GM18867 (cell line): ENCODE measurements around the gene APOBEC3H.

Source experiments
- ATAC-seq: cut with Tn5 transposase; IDR thresholded peaks from one replicate; pipeline ENCODE4 v1.9.1; 2021; ENCODE audit warnings: mild to moderate bottlenecking, moderate library complexity; ENCODE audit not compliant: unreplicated experiment

Gene APOBEC3H

DNA sequence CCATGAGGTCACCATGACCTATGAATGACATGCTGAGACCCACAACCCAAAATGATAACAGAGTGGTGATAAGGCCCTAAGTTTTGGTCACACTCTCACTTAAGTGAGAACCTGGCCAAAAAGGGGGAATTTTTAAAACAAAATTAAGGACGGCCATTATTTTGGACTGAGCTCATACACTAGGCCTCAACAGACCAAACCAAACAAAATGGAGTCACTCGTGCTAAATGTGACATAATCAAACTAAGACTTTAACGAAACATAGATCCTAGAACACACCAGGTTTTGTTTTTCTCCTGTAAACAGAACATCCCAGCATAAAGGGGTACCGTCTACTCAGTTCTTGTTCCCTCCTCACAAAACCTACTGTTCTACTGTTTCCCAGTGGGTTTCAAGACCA is 11.4 kb downstream of the APOBEC3H start:
- no peak for ATAC-seq

DNA sequence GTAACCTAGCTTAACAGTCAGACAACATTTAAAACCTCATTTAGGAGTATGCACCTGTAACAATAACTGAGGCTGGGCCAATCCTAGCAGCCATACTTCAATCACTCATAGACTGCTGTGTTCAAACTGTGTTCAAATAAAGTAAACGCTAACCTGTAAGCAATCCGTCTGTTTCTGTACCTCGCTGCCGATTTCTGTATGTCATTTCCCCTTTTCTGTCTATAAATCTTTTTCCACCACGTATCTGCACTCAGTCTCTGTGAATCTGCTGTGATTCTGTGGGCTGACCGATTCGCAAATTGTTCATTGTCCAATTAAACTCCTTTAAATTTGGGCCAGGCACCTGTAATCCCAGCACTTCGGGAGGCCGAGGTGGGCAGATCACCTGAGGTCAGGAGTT is 12.3 kb downstream of the APOBEC3H start:
- ATAC-seq: no peak

DNA sequence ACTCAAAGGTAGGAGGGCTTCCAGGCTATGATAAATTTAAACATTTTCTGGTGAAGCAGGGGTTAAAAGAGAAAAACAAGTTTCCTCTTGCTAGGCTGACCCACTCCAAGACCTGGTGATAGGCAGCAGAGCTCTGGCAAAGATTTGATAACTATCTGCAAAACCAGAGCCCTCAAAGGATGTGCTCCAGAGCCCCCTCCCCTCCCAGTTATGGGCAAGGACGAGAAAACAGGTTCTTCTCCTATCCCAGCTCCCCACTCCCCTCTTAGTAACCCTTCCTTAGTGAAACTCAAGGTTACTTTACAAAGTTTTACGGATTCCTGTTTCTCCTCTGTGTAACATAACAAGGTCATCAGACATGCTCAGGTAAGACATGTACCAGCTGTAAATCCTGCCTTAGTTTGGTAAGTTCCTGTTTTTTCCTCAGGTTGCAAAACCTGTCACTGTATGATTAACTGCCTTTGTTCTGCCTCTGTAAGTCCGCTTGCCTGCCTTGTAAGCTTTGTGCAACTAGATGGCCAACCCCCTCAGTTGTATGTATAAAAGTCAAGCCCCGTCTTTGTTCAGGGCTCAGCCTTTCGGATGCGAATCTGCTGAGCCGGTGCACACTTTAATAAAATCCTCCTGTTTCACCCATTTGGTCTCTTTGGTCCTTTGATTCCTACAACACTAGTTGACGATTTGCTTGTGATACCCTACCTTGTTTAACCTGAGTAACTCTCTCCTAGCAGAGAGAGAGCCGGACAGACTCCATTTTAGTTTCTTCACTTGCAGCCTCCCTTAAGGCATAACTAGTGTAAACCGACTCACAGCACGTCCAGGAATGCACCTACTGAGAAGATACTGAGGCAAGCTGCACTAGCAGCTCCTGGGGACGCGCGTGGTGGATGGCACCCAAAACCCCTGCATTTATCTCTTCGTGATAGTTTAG is 13.9 kb downstream of the APOBEC3H start:
- ATAC-seq: no peak

DNA sequence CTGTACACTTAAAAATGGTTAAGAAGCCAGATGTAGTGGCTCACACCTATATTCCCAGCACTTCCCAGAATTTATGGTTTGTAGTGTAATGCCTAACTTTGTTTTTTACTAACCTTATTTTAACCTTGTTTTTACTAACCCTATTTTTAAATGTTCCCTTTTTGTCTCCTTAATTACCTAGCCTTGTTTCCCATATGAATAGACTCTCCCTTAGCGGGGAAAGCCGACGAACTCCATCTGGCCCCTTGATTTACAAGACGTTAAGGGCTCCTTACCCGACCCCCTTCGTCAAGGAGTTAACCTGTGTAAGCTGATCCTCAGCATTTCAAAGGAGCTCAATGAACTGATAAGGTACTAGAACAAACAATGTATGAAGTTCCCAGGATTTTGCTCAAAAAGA is 17.1 kb downstream of the APOBEC3H start:
- no peak for ATAC-seq

DNA sequence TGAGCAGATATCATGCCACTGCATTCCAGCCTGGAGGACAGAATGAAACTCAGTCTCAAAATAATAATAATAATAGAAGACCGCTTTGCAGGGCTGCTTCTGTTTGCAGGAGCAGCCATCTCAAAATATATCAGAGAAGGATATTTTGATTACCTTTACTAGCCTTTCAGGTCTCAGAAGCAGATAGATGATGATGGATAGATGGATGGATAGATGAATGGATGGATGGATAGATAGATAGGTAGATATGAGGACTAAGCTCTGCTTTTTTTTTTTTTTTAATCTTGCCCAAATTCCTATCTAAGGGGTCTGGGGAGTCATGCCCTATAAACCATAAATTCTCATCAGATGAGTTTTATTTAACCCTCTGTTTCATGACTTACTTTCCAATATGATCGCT is 18.5 kb downstream of the APOBEC3H start:
- ATAC-seq: no peak

DNA sequence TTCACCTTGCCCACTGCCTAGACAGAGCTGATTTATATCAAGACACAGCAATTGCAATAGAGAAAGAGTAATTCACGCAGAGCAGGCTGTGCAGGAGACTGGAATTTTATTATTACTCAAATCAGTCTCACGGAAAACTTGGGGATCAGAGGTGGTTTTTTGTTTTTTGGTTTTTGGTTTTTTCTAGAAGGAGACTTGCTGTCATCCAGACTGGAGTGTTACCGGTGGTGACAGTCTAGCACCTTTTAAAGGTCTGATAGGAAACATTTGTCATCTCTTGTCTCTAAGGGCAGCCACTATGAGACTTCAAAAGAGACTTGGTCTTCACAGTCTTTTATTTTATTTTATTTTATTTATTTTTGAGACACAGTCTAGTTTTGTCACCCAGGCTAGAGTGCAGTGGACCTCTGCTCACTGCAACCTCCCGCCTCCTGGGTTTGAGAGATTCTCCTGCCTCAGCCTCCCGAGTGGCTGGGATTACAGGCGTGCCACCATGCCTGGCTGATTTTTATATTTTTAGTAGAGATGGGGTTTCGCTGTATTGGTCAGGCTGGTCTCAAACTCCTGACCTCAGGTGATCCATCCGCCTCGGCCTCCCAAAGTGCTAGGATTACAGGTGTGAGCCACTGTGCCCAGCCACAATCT is 19.1 kb downstream of the APOBEC3H start:
- no peak for ATAC-seq

DNA sequence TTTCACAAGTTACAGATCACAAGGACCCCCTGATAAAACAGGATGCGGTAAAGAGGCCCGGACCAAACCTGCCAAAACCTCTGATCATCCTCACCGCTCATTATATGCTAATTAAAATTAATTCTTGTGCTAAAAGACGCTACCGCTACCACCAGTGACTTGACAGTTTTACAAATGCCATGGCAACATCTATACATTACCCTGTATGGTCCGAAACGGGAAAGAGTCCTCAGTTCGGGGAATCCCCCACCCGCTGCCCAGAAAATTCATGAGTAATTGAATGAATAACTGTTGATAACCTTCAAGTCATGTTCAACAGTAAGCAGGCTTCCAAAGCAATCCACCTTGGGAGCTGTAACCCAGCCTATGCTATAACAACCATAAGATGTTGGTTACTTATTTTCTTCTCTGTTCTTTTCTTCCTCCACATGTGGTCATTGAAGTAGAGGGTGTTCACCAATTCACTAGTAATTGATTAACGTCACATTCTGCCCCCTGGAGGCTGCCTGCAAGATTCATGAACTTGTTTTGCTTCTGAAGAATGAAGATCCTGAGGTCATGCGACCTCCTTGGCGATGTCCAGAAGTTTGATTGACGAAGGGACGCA is 20.6 kb downstream of the APOBEC3H start:
- ATAC-seq: peak; percentile 44

DNA sequence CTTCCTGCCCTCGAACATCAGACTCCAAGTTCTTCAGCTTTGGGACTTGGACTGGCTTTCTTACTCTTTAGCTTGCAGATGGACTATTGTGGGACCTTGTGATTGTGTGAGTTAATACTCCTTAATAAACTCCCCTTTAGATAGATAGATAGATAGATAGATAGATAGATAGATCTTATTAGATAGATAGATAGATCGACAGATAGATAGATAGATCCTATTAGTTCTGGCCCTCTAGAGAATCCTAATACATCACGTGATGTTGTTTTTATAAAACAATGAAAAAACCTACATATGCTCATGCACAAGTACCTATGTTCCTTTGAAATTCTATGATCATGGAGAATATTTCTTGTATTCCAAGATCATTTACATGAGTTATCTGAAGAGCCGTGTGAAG is 23.9 kb downstream of the APOBEC3H start:
- no peak for ATAC-seq

DNA sequence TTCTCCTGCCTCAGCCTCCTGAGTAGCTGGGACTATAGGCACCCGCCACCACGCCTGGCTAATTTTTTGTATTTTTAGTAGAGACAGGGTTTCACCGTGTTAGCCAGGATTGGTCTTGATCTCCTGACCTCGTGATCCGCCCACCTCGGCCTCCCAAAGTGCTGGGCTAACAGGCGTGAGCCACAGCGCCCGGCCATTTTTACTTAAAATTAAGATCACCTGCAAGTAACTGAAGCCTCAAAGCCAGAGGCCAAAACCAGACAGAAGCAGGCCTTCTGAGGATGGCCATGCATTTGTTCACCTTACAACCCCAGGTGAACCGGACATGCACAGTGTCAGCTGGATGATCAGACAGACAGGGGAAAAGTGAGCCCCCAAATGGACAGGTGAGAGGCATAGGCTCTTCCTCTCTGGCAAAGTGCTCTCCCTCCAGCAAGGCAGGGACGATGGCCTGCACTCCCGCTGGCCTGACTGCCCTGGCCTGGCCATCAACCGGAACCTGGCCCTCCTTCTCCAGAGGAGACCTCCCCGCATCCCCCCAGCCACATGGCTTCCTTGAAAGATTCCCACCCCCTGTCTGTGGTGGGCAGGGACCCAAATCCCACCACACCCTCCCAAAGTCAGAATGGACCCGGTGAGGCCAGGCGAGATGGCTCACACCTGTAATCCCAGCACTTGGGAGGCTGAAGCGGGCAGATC is 25.9 kb downstream of the APOBEC3H start:
- no peak for ATAC-seq

DNA sequence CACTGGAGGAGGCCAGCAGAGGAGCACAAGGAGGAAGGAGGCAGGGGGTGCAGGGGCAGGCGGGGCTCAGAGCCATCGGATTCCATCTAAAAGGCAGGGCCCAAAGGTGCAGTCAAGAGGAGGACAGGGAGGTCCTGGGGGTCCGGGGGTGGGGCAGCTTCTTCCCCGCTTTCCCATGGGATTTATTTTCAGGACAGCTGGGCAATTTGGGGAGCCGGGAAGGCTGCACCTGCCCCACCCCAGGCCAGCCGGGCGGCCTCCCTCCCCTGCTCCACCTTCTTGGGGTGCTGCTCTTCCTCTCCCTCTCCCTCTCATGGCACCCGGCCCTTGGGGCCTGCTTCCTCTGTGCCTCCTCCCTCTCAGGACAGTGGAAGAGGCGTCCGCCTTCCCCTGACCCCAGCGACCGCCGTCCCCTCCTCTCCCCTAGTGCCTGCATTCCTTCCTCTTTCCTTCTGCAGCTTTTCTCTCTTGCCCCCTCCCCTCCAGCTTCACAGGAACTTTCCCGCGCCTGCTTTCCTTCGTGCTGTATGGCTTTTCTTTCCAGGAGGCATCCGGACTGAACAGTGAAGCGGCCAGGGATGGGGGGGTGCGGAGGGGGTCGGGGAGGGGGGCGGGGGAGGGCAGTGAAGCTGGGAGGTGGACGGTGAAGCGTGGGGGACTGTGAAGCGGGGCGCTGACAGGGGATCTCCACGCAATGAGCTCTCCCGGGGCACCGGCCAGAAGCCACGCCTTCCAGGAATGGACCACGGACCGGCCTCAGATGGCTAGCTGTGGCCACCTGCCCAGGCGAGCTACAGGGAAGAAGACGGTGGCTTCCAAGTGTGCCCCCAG is 26.9 kb downstream of the APOBEC3H start:
- ATAC-seq: no peak

DNA sequence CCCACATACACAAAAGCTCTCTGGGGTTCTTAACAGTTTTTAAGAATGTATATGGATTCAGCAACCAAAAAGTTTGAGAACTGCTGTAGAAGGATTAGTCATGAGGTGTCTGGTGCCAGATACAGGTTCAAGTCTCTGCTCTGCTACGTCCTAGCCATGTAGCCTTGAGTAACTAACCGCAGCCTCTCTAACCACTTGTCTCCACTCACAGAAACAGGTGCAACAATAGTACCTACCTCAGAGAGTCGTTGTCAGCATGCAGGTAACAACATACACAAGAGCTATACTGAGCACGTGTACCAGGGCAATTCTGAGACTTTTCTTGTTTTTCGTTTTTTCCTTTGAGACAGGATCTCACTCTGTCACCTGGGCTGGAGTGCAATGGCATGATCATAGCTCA is 28.6 kb downstream of the APOBEC3H start:
- no peak for ATAC-seq

DNA sequence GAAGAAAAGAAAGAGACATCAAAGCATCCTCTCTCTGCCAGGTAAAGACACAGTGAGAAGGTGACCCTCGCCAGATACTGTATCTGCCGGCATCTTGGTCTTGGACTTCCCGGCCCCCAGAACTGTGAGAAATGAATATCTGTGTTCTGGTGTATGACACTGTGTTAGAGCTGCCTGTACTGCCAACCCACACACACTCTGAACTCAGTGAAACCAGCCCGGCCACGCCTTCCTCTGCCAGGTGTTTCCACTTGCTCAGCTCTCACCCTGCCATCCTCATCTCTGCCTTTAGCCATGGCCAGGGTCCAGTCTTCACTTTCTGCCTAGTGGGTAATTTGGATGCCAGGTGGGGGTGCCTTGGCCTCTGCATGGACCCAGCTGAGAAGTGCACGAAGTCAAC is 31.5 kb downstream of the APOBEC3H start:
- no peak for ATAC-seq

DNA sequence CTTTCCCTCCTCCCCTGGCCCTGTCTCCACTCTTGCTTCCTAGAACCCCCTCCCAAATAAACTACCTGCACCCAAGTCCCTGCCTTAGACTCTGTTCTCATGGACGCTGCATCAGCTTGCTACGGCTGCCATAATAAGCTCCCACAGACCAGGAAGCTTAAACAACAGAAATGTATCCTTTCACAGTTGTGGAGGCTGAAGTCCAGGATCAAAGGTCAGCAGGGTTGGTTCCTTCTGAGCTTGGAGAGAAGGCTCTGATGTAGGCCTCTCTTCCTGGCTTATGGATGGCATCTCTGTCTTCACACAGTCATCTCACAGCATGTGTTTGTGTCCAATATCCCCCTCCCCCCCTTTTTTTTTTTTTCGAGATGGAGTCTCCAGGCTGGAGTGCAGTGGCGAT is 32.0 kb downstream of the APOBEC3H start:
- ATAC-seq: no peak

DNA sequence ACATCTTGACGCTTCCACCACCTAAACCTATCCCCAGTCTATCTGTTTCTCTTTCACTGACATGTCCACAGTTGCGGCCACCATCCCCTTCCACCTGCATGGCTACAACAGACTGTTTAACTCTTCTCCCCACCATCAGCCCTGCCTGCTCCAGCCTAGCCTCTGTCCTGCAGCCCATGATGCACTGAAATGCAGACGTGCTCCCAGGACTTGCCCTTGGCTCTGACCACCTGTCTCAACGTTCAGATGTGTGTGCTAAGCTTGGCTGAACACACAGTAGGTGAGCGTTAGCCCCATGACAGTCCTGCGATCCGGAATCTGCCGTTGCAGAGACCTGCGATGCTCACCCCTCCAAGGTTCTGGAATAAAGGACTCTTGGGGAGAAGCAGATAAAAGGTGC is 32.7 kb downstream of the APOBEC3H start:
- ATAC-seq: no peak

DNA sequence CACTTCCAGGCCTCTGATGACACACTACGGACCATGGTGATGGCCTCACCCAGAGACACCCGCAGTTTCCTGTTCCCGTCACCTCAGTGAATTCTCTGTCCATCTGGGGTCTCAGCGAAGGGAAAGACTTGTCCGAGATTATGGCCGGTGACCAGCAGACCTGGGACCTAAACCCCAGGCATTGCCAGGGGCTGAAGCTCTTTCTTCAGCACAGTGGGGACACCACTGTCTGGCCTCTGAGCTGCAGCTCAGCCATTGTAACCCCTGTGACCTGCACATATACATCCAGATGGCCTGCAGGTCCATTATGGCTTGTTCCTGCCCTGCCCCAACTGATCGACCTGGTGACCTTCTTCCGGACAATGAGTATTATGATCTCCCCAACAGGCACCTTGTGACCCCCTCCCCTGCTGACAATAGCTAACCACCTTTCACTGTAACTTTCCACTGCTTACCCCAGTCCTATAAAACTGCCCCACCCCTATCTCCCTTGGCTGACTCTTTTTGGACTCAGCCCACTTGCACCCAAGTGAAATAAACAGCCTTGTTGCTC is 33.2 kb downstream of the APOBEC3H start:
- no peak for ATAC-seq

DNA sequence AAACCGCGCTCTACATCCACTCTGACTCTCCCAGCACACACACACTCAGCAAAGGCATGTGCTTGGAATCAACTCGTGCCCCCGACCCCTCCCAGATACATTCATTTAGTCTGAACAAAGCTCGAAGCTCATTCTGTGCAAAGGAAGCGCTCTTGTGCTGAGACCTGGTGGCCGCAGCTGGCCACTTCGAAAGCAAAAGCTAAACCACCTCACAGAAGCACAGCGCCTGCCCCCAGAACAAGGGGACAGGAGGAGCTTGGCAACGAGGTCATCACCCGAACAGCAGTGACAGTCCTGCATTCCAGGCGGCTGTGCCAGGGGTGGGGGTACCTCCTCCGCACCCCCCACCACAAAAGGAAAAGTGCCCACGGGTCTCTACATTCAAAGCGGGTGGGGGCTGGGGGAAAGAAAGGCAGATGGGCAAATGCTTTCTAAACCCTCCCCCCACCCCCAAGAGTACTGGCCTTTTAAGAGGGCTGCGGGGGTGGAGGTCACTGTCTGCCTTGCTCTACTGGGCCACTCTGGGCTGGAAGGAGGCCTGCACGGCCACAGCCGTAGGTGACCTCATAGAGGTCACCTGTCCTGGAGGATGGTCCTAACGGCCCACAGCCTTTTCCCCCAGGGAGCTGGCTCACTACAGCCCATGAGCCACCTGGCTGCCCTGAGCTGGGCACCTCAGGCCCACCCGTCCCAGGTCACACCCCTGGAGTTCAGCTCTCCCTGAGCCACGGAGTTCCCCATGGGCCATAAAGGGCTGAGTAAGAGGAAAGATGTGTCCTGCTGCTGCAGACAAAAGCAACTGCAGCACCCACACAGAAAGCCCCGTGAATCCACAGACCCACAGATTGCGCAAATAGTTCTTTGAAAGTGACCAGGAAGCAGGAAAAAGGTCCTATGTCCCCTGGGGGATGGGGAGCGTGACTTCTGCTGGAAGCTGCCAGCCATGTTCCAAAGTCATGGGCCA is 34.1 kb downstream of the APOBEC3H start:
- no peak for ATAC-seq

DNA sequence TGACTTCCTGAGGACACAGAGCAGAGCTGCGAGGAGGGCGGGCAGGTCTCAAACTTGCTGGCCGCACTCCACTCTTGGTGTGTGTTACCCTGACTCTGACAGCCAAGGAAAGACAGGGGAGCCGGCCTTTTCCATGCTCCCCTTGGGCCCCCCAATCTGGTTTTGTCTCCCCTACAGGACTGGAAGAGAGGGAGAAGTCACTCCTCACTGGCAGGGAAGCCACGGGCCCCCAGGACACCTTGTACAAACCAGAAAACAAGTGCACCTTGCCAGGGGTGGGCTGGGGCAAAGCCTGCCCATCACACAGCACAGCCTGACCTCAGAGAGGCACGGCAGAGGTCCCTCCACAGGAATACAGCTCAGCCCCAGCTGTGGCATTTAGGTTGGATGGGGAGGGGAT is 35.2 kb downstream of the APOBEC3H start:
- ATAC-seq: no peak

DNA sequence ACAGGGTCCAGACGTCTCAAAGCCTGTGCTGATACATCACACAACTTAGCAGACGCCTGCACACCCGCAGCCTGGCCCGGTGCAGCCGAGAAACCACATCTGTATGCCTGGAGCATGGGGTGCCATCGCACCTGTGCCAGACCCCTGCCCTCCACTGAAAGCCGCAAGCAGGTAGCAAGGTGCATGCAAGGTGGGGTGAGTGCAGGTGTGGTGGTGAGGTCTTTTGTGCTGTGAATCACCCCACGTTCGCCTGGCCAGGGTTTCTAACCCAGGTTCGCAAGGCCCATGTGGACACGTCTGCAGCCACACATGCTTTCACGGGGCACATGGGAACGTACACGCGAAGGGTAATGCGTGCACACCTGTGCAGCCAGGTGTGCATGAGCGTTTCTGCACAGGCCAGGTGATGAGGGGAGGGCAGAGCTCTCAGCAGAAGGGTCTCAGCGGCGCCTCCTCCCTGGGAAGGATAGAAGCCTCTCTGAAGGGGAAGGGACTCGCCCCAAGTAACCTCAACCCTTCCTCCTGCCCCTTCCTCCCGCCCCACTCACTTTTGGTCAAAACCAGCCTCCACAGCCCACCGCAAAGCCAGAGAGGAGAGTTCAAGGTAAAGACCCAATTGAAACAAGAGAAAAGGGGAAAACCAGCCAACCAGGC is 36.0 kb downstream of the APOBEC3H start:
- ATAC-seq: no peak

DNA sequence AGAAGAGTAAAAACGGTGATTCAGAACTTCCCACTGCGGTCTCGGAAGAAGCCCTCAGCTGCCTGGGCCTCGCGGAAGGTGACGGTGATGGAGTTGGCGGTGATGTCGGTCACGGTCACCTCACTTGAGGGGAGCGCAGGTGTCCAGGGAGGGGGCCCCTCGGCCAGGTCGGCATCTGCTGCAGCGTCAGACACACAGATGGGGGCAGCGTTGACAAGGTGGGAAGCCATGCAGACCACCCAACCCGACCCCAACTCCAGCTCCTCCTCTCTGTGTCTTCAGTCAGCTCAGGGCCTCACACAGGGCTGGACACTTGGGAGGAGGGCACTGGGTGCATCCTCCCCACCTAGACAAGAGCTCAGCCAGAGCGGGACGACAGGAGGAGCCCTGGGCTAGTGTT is 36.8 kb downstream of the APOBEC3H start:
- ATAC-seq: no peak
